ENCODE data around the gene PAPPA. TPM values are rescaled to one million over a fixed set of nuclear protein-coding genes. Genes with fewer than 3 reads are reported as not detected.

PAPPA gene
- total and polyA plus RNA-seq, 2 of the 8 experiments (the other 6 are each of a cell fraction or from before 2014, with no cell fraction given) = 0.18 to 0.63 TPM

- no peak for TF ChIP-seq TBP (IDR thresholded peaks at IDR 0.05; ENCODE audit: low read depth, low read length)
- no peak for TF ChIP-seq GABPA (IDR thresholded peaks at IDR 0.05; ENCODE audit: borderline replicate concordance, insufficient read depth, low read length)
- TF ChIP-seq RXRA (IDR thresholded peaks at IDR 0.05; ENCODE audit: insufficient read depth, low read depth, low read length) = no peak
- TF ChIP-seq ATF3 (IDR thresholded peaks at IDR 0.05; ENCODE audit: insufficient read depth, low read depth, low read length) = no peak
These were observed 192.2 kb downstream of the PAPPA start (continued) for GRCh38 chr9:116345817-116346216.

All from H1 (cell line).